ENCODE results near the gene SYK.

Gene SYK

DNA sequence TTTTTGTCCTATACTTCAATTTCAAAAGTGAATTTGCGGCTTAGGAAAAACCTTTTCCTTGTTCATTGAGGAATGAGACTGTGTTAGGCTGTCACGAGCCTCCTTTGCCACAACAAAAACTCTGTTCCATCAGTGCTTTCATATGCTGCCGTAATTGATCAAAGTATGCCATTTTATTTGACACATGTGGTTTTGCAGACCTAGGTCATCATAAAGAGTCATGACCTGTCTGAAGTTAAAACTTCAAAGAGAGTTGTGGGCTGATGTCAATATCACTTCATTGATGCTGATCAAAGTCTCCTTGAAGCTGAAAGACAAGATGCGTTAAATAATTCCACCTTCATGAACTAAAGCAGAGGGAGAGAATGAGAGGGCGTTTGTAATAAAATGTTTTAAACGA is 55.5 kb downstream of the SYK start:
- H3K9me3 ChIP-seq (ENCODE audit: control insufficient read depth, low read length), result no peaks in the 10 kb centered on the region
- H3K9ac ChIP-seq, result no peak overlapping the region
- H3K79me2 ChIP-seq, result peaks cover 5% of the 10 kb centered on the region
- H3K27me3 ChIP-seq (ENCODE audit: control insufficient read depth, insufficient read depth, low read length), result no peaks in the 10 kb centered on the region
- peak overlapping the region; percentile 18 for H3K4me2 ChIP-seq (ENCODE audit: low read length)
- TF ChIP-seq, protein P1, sequence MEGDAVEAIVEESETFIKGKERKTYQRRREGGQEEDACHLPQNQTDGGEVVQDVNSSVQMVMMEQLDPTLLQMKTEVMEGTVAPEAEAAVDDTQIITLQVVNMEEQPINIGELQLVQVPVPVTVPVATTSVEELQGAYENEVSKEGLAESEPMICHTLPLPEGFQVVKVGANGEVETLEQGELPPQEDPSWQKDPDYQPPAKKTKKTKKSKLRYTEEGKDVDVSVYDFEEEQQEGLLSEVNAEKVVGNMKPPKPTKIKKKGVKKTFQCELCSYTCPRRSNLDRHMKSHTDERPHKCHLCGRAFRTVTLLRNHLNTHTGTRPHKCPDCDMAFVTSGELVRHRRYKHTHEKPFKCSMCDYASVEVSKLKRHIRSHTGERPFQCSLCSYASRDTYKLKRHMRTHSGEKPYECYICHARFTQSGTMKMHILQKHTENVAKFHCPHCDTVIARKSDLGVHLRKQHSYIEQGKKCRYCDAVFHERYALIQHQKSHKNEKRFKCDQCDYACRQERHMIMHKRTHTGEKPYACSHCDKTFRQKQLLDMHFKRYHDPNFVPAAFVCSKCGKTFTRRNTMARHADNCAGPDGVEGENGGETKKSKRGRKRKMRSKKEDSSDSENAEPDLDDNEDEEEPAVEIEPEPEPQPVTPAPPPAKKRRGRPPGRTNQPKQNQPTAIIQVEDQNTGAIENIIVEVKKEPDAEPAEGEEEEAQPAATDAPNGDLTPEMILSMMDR (IDR thresholded peaks at IDR 0.05), result no peak
- H3K4me1 ChIP-seq, result peaks cover 37% of the 10 kb centered on the region
- H3K36me3 ChIP-seq (ENCODE audit: control insufficient read depth, insufficient read depth, low read length), result no peaks in the 10 kb centered on the region
- no peak overlapping the region for H2AFZ ChIP-seq
- no peak overlapping the region for H3K4me3 ChIP-seq (ENCODE audit: low read depth, low read length)
- peak overlapping the region; percentile 19 for H3K27ac ChIP-seq

DNA sequence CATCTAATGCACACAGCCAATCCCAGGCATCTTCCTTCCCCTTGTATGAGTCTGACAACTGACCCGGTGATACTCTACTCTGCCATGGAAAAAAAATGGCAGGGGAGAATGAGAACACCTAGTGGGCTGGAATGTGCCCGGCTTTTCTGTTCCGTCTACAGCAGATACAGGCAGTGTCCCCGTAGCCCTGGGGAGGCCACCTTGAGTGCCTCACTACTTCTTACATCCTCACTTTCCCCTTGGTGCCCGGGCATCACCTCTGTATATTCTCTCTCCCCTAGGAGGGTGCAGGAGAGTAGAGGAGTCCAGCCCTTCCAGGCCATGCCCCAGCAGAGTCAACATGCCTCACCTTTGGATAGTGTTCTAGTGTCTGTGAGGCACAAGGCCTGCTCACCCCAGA is 56.2 kb downstream of the SYK start:
- no peak overlapping the region for H3K4me3 ChIP-seq (ENCODE audit: low read depth, low read length)
- peak overlapping the region; percentile 0 for H3K27ac ChIP-seq
- TF ChIP-seq, protein P1 (IDR thresholded peaks at IDR 0.05), result no peak

DNA sequence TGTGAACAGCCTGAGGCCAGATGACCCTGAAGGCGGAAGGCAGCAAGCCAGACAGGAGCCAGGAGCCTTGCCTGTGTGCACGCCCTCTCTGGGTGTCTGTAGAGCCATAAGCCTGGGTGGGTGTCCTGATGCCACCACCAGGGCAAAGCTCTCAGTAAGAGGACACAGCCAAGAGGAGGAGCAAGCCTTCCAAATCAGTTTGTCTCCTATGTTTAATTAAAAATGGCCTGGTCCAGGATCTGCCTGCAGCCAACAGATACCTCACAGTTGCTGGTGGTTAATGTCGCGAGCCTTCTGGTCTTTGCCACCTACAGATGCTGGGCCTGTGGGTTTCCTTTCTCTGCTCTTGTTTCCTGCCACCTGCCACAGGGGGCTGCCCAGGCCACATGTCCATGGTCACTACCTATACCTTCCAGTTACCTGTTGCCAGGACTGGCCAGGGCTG is 56.9 kb downstream of the SYK start:
- Histone ChIP-seq H3K4me1 (peaks cover 31% of the 10 kb centered on the region), H3K4me2 (ENCODE audit: low read length) (no peak overlapping the region), H3K9me3 (ENCODE audit: control insufficient read depth, low read length) (no peaks in the 10 kb centered on the region), H3K4me3 (ENCODE audit: low read depth, low read length) (no peak overlapping the region), H3K79me2 (peaks cover 5% of the 10 kb centered on the region), H3K36me3 (ENCODE audit: control insufficient read depth, insufficient read depth, low read length) (no peaks in the 10 kb centered on the region), H2AFZ (no peak overlapping the region), H3K27ac (peak overlapping the region; percentile 0), H3K27me3 (ENCODE audit: control insufficient read depth, insufficient read depth, low read length) (no peaks in the 10 kb centered on the region), H3K9ac (no peak overlapping the region)
- TF ChIP-seq, protein P1 (IDR thresholded peaks at IDR 0.05), result no peak

More for the DNA sequence above, 56.2 kb downstream of the SYK start:
- Histone ChIP-seq H3K27me3 (ENCODE audit: control insufficient read depth, insufficient read depth, low read length) (no peaks in the 10 kb centered on the region), H3K9ac (no peak overlapping the region), H3K9me3 (ENCODE audit: control insufficient read depth, low read length) (no peaks in the 10 kb centered on the region), H3K4me1 (peaks cover 33% of the 10 kb centered on the region), H2AFZ (no peak overlapping the region), H3K36me3 (ENCODE audit: control insufficient read depth, insufficient read depth, low read length) (no peaks in the 10 kb centered on the region), H3K79me2 (peaks cover 5% of the 10 kb centered on the region), H3K4me2 (ENCODE audit: low read length) (peak overlapping the region; percentile 10)

DNA sequence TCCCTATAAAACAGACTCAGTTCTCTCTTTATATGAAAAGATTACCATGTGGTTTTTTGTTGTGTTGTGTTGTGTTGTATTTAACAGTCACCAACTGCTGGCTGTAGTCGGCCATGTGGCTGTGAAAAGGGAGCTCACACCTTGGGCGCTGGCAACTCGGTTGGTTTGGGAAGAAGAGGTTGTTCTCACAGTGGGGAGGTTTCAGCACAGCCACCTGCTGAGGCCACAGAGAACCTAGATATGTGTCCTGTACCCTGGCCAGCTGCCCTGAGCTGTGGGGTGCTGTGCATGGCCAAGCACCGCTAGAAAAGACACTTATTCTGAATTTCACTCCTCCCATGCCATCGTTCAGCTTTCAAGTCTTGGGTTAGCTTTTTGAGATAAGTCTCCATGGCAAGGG is 58.8 kb downstream of the SYK start:
- Histone ChIP-seq H3K27ac (no peak overlapping the region), H3K27me3 (ENCODE audit: control insufficient read depth, insufficient read depth, low read length) (no peaks in the 10 kb centered on the region), H3K4me3 (ENCODE audit: low read depth, low read length) (no peak overlapping the region), H3K4me1 (peaks cover 15% of the 10 kb centered on the region), H2AFZ (no peak overlapping the region), H3K9ac (no peak overlapping the region), H3K36me3 (ENCODE audit: control insufficient read depth, insufficient read depth, low read length) (no peaks in the 10 kb centered on the region), H3K4me2 (ENCODE audit: low read length) (no peak overlapping the region), H3K9me3 (ENCODE audit: control insufficient read depth, low read length) (no peaks in the 10 kb centered on the region), H3K79me2 (peaks cover 5% of the 10 kb centered on the region)
- TF ChIP-seq, protein P1 (IDR thresholded peaks at IDR 0.05), result no peak

DNA sequence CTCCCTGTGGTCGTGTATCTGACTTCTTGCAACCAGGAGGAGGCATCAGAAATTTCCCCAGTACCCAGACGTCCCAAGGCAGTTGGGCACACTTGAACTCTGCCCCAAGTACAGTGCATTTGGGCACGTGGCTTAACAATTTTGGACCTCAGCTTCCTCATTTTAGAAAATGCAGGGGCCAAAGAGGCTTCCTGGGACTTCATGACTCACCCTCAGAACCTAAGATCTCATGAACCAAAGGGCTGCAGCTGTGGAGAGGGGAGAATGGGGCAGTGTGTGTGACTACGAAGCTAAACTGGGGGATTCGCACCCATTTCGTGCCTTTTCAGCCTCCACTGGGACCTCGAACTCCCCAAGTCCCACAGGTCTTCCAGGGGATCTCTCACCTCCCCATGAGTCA is 59.2 kb downstream of the SYK start:
- Histone ChIP-seq H3K4me3 (ENCODE audit: low read depth, low read length) (no peak overlapping the region), H3K9ac (no peak overlapping the region), H3K4me1 (peaks cover 15% of the 10 kb centered on the region), H3K27me3 (ENCODE audit: control insufficient read depth, insufficient read depth, low read length) (no peaks in the 10 kb centered on the region), H2AFZ (no peak overlapping the region), H3K4me2 (ENCODE audit: low read length) (no peak overlapping the region), H3K36me3 (ENCODE audit: control insufficient read depth, insufficient read depth, low read length) (no peaks in the 10 kb centered on the region), H3K79me2 (peaks cover 5% of the 10 kb centered on the region), H3K27ac (no peak overlapping the region), H3K9me3 (ENCODE audit: control insufficient read depth, low read length) (no peaks in the 10 kb centered on the region)
- TF ChIP-seq, protein P1 (IDR thresholded peaks at IDR 0.05), result no peak

Data from parathyroid adenoma (tissue), 2 donors.